ENCODE measurements around the gene C16orf96. TPM values are rescaled to one million over a fixed set of nuclear protein-coding genes. Genes with fewer than 3 reads are reported as not detected.

C16orf96 gene
- total and polyA plus RNA-seq, 2 of the 13 experiments (the other 11 are each of a cell fraction or from before 2014, with no cell fraction given) = 0.03 TPM; not detected in 1

- TF ChIP-seq ZNF34 (CRISPR knock-in tag; IDR thresholded peaks at IDR 0.05; ENCODE audit: borderline replicate concordance) (no peak), HINFP (CRISPR knock-in tag; IDR thresholded peaks at IDR 0.05; ENCODE audit: low read depth) (no peak), AGO2 (optimal IDR thresholded peaks at IDR 0.05; ENCODE audit: low read depth, low read length) (no peak), ZNF558 (CRISPR knock-in tag; IDR thresholded peaks at IDR 0.05; ENCODE audit: borderline replicate concordance) (no peak; the same call in 1 of the 2 replicates), ZNF577 (CRISPR knock-in tag; IDR thresholded peaks at IDR 0.05; ENCODE audit: borderline replicate concordance, low read depth) (no peak), ZNF512 (CRISPR knock-in tag; IDR thresholded peaks at IDR 0.05) (no peak), SMC3 (IDR thresholded peaks at IDR 0.05; ENCODE audit: low read length) (no peak), KDM2A (CRISPR knock-in tag; IDR thresholded peaks at IDR 0.05; ENCODE audit: borderline replicate concordance, low read depth) (0 out of 2 replicates have a peak, but pooled peaks have one; percentile 20), ARID5B (CRISPR knock-in tag; IDR thresholded peaks at IDR 0.05) (0 out of 2 replicates have a peak, but pooled peaks have one; percentile 36), IRF2 (CRISPR knock-in tag; IDR thresholded peaks at IDR 0.05) (peak; percentile 51; the same call in 1 of the 2 replicates), ZNF567 (CRISPR knock-in tag; IDR thresholded peaks at IDR 0.05; ENCODE audit: borderline replicate concordance) (peak; percentile 77; the same call in 1 of the 2 replicates), SNRNP70 (IDR thresholded peaks at IDR 0.05; ENCODE audit: low read depth, low read length) (no peak), ZNF674 (CRISPR knock-in tag; IDR thresholded peaks at IDR 0.05; ENCODE audit: low read depth) (no peak), RERE (CRISPR knock-in tag; IDR thresholded peaks at IDR 0.05; ENCODE audit: low read depth) (no peak), ATF1 (CRISPR knock-in tag; IDR thresholded peaks at IDR 0.05) (peak; percentile 73)
Observed at GRCh38 chr16:4624015-4624826, 68.1 kb downstream of the C16orf96 start, which contains the start of gene MGRN1 (continued).

Measured in HepG2 (cell line).